ENCODE data around the gene OR2A7.
"Not testable (repeated sequence)": the region's sequence is repeated elsewhere in the genome, so short reads cannot be mapped to it uniquely, and the experiment has no call there.

Gene OR2A7

GRCh38 chr7:144255471-144255897 lies 9.1 kb downstream of the OR2A7 start:
- no peak for DNase-seq (ENCODE audit: extremely low read depth in 1 of 2, low read depth in 1 of 2)

- DNase-seq (ENCODE audit: extremely low read depth in 1 of 2, low read depth in 1 of 2) = not testable (repeated sequence)
Measured at GRCh38 chr7:144252307-144252706, 12.3 kb downstream of the OR2A7 start.

GRCh38 chr7:144247674-144248330 lies 16.8 kb downstream of the OR2A7 start:
- not testable (repeated sequence) for DNase-seq (ENCODE audit: extremely low read depth in 1 of 2, low read depth in 1 of 2)

- not testable (repeated sequence) for DNase-seq (ENCODE audit: extremely low read depth in 1 of 2, low read depth in 1 of 2)
Measured at GRCh38 chr7:144246967-144247366, 17.6 kb downstream of the OR2A7 start.

- DNase-seq (ENCODE audit: extremely low read depth in 1 of 2, low read depth in 1 of 2) = not testable (repeated sequence)
Measured at GRCh38 chr7:144245372-144245771, 19.2 kb downstream of the OR2A7 start.

GRCh38 chr7:144239365-144239764 lies 25.2 kb downstream of the OR2A7 start, which contains the start of gene OR2A42:
Gene OR2A42 (minus strand): TSS chr7:144239605. CDS start chr7:144232843, 6,762 bp downstream.
- not testable (repeated sequence) for DNase-seq (ENCODE audit: extremely low read depth in 1 of 2, low read depth in 1 of 2)

- DNase-seq (ENCODE audit: extremely low read depth in 1 of 2, low read depth in 1 of 2) = not testable (repeated sequence)
Measured at GRCh38 chr7:144238530-144239082, 26.0 kb downstream of the OR2A7 start.

GRCh38 chr7:144233039-144233438 lies 31.6 kb downstream of the OR2A7 start:
- DNase-seq (ENCODE audit: extremely low read depth in 1 of 2, low read depth in 1 of 2) = not testable (repeated sequence)

- not testable (repeated sequence) for DNase-seq (ENCODE audit: extremely low read depth in 1 of 2, low read depth in 1 of 2)
Measured at GRCh38 chr7:144231027-144231426, 33.6 kb downstream of the OR2A7 start.

GRCh38 chr7:144228810-144229209 lies 35.8 kb downstream of the OR2A7 start:
- DNase-seq (ENCODE audit: extremely low read depth in 1 of 2, low read depth in 1 of 2) = not testable (repeated sequence)

GRCh38 chr7:144226866-144227265 lies 37.7 kb downstream of the OR2A7 start:
- not testable (repeated sequence) for DNase-seq (ENCODE audit: extremely low read depth in 1 of 2, low read depth in 1 of 2)

GRCh38 chr7:144223675-144224074 lies 40.9 kb downstream of the OR2A7 start:
- not testable (repeated sequence) for DNase-seq (ENCODE audit: extremely low read depth in 1 of 2, low read depth in 1 of 2)

- not testable (repeated sequence) for DNase-seq (ENCODE audit: extremely low read depth in 1 of 2, low read depth in 1 of 2)
Measured at GRCh38 chr7:144220531-144220930, 44.1 kb downstream of the OR2A7 start.

- DNase-seq (ENCODE audit: extremely low read depth in 1 of 2, low read depth in 1 of 2) = not testable (repeated sequence)
Measured at GRCh38 chr7:144219149-144219548, 45.4 kb downstream of the OR2A7 start.

GRCh38 chr7:144218581-144218980 lies 46.0 kb downstream of the OR2A7 start:
- DNase-seq (ENCODE audit: extremely low read depth in 1 of 2, low read depth in 1 of 2) = not testable (repeated sequence)

GRCh38 chr7:144217200-144217599 lies 47.4 kb downstream of the OR2A7 start:
- DNase-seq (ENCODE audit: extremely low read depth in 1 of 2, low read depth in 1 of 2) = not testable (repeated sequence)

Measured in activated CD8-positive, alpha-beta memory T cell treated with anti-CD3 and anti-CD28 coated beads for 1 hour (primary cell).